ENCODE measurements around the gene PKHD1.

Gene PKHD1

DNA sequence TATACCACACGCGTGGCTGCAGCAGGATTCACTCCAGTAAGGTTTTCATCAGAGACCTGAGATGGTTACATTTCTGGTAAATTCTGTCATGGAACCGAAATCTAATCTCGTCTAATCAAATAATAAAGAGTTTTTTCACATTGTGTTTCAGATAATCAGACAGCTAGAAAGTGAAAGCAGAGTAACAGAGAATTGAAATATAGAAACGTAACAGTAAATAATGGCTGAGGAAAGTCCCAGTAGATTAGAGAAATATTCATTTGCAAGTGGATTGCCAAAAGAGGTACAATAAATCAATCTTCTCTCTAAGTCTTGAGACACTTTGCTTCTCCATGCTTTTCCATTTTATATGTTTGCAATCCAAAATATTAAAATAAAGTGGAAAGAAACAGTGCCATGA is 42.4 kb downstream of the PKHD1 start:
- DNase-seq: no peak

DNA sequence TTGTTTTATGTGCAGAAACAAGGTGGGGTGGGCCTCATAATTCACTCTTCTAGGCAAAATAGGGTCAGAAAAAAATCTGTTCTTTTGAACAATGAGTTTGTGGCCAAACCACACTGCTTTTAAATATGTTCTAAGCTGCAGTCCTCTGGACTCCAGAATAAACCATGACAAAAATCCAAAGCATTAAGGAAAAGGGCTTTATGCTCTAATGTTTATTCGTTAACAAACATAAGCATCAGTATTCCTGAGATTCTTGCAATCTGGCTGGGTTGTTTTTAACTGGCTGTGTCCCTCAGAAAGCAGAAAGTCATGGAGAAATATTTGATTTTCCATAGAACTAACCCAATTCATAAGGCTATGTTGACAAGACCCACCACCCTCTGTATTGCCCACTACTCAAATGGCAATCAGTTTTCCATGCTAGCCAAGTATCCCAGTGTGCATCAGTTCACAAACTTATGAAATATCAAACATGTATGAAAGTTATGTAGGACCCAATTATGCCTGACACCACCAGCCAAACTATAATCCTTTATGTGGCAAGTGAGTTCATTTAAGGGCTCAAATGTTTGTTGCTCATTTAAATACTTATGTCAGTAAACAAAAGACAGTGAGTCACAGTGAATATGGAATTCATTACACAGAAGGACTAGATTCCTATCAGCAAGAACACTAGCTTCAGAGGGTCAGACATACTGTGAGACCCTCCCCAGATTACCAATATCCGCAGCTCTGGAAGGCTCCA is 45.1 kb downstream of the PKHD1 start:
- DNase-seq: no peak

DNA sequence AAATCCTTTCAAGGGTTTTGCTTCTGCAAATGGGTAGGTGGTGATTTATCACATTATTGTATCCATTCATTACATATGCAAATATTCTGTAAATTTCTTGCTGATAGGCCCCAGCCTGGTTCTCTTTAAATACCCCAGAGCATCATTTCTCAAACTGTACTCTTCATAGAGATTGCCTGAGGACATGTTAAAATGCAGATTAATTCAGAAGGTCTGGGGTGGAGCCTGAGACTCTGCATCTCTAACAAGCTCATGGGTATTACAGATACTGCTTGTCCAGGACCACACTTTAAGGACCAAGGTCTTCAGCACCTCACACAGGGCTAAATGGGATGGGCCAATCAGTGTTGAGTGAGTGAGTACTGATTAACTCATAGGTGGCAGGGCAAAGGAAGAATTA is 46.3 kb downstream of the PKHD1 start:
- DNase-seq: no peak

DNA sequence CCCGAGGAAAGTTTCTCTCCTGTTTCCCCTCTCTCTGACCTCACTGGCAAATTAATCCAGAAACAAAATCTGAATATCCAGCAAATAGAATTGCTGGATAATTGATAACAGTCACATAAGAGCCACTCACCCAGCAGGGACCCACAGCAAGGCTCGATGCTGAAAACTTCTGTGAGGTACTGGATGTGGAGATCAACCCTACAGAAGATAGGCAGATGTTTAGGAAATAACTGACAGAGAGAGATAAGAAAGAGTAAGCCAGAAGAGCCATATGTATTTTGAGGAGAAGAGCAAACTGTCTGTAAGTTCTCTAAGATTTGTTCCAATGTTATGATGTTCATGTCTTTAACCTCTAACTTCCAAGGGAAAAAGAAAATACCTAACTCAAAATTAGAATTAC is 59.7 kb downstream of the PKHD1 start:
- no peak for DNase-seq

DNA sequence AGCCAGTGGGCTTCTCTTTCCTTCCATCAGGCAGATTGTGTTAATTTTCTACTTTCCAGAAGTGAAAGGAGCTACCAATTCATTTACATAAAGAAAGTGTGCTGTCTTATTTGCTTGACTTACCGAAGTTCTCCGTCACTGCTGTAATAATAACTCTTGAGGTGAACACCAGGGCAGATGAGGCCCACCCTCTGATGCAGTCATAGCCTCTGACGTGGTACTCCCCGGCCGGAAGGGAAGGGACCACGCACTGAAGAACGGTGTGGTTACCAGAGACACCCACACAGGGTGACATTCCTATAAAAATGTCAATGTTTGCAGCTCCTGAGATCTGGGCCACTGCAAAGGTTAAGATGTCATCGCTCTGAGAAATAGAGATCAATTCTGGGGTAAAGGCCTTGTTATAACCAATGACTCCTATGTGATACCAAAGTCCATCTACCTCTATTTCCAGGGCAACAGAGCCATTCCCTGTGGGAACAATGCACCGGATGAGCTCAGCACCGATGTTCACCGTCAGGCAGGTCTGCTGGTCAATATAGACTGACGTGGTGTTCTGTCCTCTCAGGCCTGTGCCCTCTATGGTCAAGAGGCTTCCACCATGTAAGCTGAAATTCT is 62.9 kb downstream of the PKHD1 start:
- no peak for DNase-seq

DNA sequence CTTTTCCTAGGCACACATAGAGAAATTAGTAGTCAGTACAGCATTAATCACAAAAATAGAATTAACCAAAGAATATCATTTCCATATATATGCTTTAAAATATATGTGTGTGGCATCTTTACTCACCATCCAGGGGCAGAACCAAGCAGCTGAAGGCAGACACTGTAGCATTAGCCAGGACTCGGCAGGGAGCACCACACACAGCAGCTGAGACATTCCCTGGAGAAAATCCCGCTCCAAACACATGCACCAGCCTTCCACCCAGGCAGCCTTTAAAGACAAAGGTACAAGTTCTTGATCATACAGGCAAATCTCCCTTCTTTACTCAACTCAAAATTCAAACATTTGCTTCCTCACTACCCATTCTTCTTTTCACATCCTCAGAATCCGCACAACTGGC is 64.7 kb downstream of the PKHD1 start:
- DNase-seq: no peak

DNA sequence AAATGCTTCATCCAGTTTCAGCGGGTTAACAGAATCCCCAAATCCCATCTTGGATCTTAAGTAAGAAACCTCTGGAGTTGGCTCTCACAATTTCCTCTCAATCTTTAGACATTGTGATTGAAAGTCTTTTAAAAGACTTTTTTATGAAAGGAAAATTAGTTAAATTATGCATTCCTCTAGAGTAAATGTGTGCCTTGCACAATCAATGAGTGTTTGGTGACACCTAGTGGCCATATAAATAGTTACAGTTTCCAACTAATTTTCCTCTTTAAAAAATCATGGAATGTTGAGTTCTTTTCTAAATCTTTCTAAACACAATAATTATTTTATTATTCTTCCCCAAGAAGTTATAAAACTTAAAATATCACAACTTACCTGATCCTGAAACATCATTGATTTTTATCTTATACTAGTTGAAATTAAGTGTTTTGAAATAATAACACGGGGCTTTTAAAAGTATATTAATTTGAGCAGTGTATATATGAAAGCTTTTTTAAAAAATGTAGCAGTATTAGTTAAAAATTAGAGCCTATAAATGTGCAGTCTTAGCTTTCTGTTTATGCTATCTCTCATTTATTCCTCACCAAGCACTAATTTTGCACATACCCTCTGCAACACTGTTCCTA is 66.4 kb downstream of the PKHD1 start:
- peak; percentile 16 for DNase-seq

DNA sequence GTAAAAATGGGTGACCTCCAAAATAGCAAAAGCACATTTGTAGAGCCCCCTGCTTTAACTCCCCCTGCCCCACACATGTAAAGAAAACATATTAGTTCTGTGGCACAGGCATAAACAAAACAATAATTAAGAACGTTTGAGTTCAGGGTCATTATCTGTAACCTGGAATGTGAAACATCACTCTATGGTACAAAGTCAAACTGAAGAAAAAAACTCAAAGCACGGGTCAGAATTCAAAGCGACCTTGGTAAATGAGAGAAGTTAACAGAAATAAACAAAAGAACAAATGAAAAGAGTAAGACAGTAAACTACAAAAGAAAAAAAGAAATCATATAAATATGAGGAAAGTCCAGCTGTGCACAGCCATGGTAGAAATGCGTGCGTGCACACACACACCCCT is 67.5 kb downstream of the PKHD1 start:
- no peak for DNase-seq

DNA sequence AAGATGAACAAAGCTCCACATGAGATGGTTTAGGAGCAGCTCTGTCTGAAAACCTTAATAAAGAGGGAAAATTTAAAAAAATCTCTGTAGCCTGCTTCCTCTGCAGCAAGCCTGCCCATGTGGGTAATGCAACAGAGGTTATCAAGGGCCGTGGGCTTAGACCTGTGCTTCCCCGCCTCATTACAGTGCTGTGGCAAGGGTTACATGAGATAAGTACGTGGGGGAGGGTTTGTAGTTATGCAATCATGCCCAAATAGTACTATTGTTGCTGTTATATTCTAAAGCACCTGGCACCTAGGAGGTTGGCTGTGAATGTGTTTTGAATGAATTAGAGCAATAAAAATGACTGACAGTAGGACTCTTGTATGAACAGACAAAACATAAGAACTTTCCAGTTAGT is 68.3 kb downstream of the PKHD1 start:
- DNase-seq: no peak

DNA sequence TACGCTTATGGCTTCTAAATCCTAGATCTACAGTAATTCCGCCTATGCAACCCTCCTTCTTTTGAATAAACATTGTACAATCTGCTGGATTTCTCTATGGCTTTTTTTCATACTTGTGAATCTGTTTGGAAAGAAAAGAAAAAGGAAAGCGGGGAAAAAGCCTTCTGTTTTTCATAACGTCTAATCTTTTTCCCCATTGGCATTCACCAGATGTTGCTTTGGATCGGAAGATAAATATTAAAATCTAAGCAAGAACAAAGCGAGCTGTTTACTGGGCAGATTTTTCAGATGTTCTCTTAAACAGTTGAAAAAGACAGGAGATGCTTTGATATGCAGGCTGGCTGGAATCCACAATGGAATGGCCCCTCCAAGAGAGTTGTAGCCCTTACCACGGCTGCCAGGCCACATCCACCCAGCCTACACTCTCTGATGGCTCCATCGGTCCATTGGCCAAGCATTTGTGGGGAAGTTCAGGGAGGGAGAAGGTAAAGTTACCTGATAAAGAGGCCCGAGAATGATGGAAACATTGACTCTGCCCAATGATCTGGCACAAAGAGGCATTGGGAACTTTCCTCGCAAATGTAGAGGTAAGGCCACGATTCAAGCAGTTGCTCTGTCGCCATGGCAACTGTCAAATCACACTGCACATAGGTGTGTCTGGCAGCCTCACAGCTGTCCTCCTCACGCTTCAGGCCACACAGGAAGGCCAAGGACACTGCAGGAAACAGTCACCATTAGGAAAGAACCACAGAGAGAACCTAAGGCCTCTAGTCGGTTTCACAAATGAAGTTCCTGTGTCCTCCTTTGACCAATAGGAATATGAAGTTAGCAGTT is 70.3 kb downstream of the PKHD1 start:
- DNase-seq: no peak

DNA sequence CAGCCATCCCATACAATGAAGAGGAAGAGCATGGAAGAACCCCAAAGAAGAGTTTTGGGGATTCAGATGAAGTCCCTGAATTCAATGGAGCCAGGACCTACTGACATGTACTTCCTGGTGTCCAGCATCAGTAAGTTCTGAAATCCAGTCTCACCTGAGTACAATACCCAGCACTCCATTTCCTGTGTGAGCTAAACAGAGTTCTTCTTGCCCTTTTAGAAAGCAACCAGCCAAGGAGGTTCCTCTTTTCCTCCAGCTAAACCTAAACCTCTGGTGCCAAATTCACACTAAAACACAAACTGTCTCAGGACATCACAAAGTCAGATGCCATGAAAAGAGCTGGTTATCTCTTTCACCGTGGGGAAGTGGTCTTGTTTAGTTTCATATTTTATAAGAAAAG is 71.5 kb downstream of the PKHD1 start:
- no peak for DNase-seq

DNA sequence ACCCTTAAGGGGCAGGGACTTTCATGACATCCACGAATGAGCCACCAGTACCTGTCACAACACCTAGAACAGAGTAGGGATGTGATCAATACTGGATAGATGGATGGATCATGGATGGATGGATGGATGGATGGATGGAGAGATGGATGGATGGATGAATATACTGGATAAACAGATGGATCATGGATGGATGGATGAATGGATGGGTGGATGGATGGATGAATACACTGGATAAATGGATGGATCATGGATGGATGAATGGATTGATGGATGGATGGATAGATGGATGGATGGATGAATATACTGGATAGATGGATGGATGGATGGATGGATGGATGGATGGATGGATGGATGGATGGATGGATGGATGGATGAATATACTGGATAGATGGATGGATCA is 73.0 kb downstream of the PKHD1 start:
- DNase-seq: no peak

DNA sequence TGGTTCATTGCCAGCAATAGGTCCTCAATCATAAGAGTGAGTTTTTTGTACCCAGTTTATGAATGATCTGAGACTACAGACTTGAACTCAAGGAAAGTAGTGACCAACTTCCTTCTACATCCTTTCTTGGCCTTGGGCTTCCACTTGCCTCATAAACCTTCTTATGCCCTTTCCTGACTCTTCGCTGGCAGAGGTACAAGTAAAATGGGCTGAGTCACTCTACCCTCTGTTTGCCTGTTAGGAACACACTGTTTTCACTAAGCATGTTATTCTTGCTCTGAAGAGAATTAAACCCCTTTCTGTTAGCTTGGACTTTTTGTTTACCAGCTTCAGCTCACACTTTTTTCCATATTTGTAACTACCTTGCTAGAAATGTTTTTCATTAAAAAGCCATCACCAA is 74.4 kb downstream of the PKHD1 start:
- no peak for DNase-seq

DNA sequence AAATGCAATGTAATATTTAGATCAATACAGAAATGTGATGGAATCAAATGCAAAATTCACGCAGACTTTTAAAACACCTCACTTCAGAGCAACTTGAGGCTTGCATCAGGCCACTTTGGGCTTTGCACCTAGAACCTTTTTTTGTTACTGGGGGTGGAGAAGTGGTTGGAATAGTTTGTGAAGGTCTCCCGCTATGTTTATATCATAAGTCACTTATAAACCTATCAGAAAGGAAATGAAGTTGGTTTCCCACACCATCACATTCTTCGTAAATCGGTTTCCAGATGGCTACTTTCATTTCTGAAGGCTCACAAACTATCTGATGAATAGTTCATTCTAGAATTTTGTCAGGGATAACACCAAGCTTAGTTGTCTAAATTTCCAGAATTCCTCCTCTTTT is 74.8 kb downstream of the PKHD1 start:
- no peak for DNase-seq

DNA sequence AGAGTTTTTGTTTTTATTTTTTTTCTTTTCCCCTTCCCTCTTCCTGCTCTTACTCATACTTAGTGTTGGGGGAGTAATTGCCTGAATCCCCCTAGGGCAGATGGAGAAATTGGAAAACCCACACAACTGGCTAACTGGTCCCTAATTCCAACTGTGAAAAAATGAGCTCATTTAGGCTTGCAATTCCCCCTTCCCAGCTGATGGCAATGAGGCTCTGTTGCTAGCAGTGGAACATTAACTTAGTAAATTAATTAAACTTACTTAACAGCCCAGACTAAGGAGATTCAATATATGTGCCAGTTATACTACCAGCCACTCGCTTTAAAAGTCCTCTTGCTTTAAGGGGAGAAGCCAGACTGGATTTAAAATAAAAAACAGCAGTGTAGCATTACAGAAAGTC is 76.6 kb downstream of the PKHD1 start:
- DNase-seq: no peak

DNA sequence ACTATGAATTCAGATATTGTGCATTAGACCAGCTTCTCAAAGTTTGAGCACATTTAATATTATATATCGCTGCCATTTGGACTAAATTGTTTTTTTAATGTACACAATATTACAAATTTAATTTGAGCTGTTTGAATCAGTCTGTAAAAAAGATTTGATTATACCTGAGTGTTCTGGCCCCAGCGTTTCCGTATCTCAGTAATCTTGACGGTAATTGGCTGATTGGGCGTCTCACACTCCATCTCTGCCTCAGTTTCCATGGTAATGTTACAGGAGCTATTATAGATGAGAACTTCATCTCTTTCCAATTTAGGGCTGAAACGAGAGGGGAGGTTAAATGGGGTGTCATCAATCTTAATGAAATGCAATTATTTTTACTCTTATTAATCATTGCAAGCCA is 77.3 kb downstream of the PKHD1 start:
- DNase-seq: no peak

DNA sequence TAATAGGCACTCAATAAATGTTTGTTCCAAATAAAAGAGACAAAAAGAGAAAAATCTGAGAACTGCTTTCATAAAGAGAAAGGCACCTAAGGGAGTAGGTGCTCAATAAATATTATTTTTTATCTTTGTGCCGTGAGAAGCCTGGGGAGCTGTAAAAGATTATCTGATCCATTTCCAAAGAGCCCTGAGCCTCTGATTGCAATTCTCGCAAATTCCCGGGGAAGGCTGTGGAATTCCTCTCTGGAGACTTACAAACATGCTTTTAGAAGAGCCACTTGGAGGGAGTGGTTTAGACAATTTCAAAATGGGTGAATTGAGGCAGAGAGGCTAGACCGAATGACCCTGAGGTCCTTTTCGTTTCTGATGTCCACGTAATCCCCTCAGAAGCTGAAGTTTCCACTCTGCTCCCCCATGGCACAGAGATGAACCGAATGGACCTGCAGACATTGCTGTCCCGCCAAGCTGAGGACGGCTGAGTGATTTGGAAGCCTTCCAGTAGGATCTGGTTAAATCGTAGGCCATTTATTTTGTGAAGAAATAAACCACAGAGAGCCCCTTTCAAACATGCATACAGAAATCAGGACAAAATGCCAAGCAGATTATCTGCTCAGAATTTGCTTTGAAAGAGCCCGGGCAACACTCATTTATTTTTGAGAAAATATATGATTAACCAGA is 77.8 kb downstream of the PKHD1 start:
- no peak for DNase-seq

DNA sequence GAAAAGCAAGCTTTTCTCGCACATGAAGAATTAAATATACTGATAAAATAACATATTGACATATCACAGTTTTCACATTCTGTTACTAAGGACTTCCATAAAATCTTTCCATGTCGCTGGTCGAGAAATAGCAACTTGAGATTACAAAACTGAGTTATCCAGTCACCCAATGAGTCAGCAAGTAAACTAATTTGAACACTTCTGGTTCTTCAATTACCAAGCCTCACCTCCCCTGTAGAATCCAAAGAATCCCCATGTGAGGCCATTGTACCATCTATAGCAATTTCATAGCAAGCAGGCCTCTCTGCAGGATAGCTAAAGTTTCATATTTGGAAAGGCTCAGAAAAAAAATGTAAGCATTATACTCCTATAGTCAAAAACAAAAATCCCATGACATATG is 87.3 kb downstream of the PKHD1 start:
- DNase-seq: no peak

DNA sequence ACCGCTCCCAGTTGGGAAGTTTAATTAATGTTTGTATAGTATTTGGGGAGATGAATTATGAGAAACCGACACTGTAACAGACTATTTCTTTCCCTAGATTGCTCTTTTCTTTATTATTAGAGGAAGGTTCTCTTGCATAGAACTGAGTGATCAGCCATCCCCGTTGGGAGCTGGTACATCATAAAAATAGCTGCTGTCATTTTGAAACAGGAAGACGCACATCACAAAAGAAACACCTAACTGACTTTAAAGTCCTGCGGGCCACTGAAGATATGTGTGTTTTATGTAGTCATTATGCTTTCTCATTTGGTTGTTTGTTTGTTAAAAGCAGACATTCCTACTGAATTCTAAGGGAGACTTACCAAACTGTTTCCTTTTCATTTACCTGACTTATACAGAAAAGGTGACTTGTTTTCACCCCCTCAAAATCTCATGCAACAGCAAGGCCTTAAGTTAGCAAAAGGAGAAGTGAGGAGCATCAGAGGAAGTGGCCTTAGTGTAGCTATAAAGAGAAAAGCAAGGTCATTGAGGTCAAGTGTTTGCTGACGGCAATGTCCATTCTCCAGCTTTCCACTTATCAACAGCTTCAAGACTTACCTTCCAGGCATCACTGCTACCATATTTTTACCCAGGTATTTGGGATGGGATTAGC is 91.0 kb downstream of the PKHD1 start:
- DNase-seq: no peak

DNA sequence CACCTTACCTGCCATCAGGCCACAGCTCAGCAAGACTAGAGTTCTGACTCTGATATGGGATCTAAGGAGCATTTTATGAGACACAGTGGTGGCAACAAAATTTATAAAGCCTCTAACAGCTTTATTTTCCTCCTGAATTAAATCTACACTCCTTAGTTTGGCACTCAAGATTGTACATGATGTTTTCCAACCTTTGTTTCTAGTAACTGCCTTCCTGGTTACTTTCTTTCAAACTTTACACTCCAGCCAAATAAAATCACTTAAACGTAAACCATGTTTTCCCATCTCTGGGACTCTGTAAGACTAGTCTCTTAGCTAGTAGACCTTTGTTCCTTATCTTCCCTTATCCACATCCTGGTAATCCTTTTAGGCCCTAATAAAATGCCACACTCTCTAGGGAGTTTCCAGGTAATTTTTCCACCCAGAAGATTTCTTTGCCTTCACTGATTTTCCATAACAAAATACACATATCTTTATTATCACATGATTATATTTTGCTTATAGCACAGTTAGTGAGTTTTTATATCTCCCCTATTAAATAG is 92.1 kb downstream of the PKHD1 start:
- DNase-seq: no peak

DNA sequence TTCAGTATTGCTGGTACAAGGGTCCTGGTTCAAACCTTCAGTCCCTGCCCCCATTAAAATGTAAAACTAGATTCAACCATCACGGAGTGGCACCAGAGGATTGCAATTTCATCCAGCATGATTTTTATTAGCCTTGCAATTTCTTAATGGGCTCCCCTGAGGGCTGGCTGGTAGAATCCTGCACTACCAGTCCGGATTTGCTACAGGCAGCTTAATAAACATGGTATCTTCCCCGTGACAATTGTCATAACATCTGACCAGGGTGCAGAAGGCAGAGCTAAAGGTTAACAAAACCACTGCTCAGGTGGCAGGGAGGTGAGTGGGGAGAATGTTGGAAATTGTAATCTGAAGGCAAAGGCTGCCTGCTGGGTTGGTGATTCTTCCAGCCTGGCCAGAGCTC is 94.5 kb downstream of the PKHD1 start:
- DNase-seq: no peak

DNA sequence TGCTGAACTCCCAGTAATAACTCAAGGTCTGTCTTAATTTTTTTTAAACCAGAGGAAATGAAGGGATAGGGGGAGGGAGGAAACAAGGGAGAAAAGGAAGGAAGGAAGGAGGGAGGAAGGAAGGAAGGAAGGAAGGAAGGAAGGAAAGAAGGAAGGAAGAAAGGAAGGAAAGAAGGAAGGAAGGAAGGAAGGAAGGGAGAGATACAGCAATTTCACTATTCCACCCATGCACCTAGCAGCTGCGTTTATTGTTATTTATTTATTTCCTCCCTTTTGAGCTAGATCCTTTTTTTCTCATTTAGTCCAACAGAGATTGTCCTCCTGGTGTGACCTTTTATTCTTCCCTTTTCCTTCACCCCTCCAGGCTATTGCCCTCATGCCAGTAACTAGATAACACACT is 97.6 kb downstream of the PKHD1 start:
- DNase-seq: no peak
